IPS-20b (cell line): ENCODE measurements around the gene PSAP.

ENCODE experiments used
- H3K27ac ChIP-seq: one replicate; pipeline ENCODE4 v1.5.1; 2013; ENCODE audit warnings: low read length
- H3K27me3 ChIP-seq: 2 replicates; pipeline ENCODE4 v1.6.1; 2013; ENCODE audit warnings: mild to moderate bottlenecking, low read length, inconsistent platforms; ENCODE audit not compliant: insufficient read depth
- H3K36me3 ChIP-seq: 2 replicates; pipeline ENCODE4 v1.6.1; 2013; ENCODE audit warnings: low read depth, mild to moderate bottlenecking, inconsistent platforms, low read length, moderate library complexity; ENCODE audit not compliant: insufficient read depth
- H3K4me1 ChIP-seq: 2 replicates; pipeline ENCODE4 v1.6.1; 2013; ENCODE audit warnings: mild to moderate bottlenecking, control low read depth, inconsistent platforms, low read length, moderate library complexity; ENCODE audit not compliant: insufficient read depth
- H3K4me3 ChIP-seq: 2 replicates; pipeline ENCODE4 v1.5.1; 2013; ENCODE audit warnings: mild to moderate bottlenecking, low read length, inconsistent platforms
- H3K9ac ChIP-seq: 2 replicates; pipeline ENCODE4 v1.6.1; 2013; ENCODE audit warnings: low read depth, mild to moderate bottlenecking, inconsistent platforms, low read length, moderate library complexity
- H3K9me3 ChIP-seq: 2 replicates; pipeline ENCODE4 v1.6.1; 2013; ENCODE audit warnings: mild to moderate bottlenecking, low read depth, low read length, inconsistent platforms; ENCODE audit not compliant: insufficient read depth

PSAP gene

GRCh38 chr10:71830726-71831125 lies 20.3 kb downstream of the PSAP start:
- no peaks in the 10 kb centered on the region for H3K9me3 ChIP-seq
- no peaks in the 10 kb centered on the region for H3K27me3 ChIP-seq
- no peak overlapping the region for H3K27ac ChIP-seq
- H3K9ac ChIP-seq = no peak overlapping the region
- H3K4me3 ChIP-seq = no peak overlapping the region
- no peaks in the 10 kb centered on the region; the same call in 1 of the 2 replicates for H3K4me1 ChIP-seq
- peaks cover 75% of the 10 kb centered on the region for H3K36me3 ChIP-seq

- no peak overlapping the region for H3K27ac ChIP-seq
- H3K4me1 ChIP-seq = no peaks in the 10 kb centered on the region
- H3K9ac ChIP-seq = no peak overlapping the region
- H3K4me3 ChIP-seq = no peak overlapping the region
- H3K36me3 ChIP-seq = peaks cover 84% of the 10 kb centered on the region
- H3K9me3 ChIP-seq = no peaks in the 10 kb centered on the region
- no peaks in the 10 kb centered on the region for H3K27me3 ChIP-seq
Measured at GRCh38 chr10:71829896-71830295, 21.2 kb downstream of the PSAP start.

- peaks cover 91% of the 10 kb centered on the region for H3K36me3 ChIP-seq
- no peaks in the 10 kb centered on the region for H3K4me1 ChIP-seq
- H3K27me3 ChIP-seq = no peaks in the 10 kb centered on the region
- no peak overlapping the region for H3K27ac ChIP-seq
- no peak overlapping the region for H3K9ac ChIP-seq
- H3K4me3 ChIP-seq = no peak overlapping the region
- H3K9me3 ChIP-seq = no peaks in the 10 kb centered on the region
Measured at GRCh38 chr10:71829171-71829570, 21.9 kb downstream of the PSAP start.

GRCh38 chr10:71828702-71829101 lies 22.3 kb downstream of the PSAP start:
- H3K36me3 ChIP-seq = peaks cover 91% of the 10 kb centered on the region
- no peak overlapping the region for H3K27ac ChIP-seq
- H3K4me3 ChIP-seq = no peak overlapping the region
- no peak overlapping the region for H3K9ac ChIP-seq
- no peaks in the 10 kb centered on the region for H3K9me3 ChIP-seq
- H3K4me1 ChIP-seq = no peaks in the 10 kb centered on the region
- H3K27me3 ChIP-seq = no peaks in the 10 kb centered on the region

GRCh38 chr10:71827852-71828251 lies 23.2 kb downstream of the PSAP start:
- no peak overlapping the region for H3K9ac ChIP-seq
- H3K9me3 ChIP-seq = no peaks in the 10 kb centered on the region
- peaks cover 92% of the 10 kb centered on the region for H3K36me3 ChIP-seq
- H3K27ac ChIP-seq = no peak overlapping the region
- no peaks in the 10 kb centered on the region for H3K27me3 ChIP-seq
- H3K4me3 ChIP-seq = no peak overlapping the region
- no peaks in the 10 kb centered on the region for H3K4me1 ChIP-seq

- Histone ChIP-seq H3K27me3 (no peaks in the 10 kb centered on the region), H3K4me1 (no peaks in the 10 kb centered on the region), H3K36me3 (peaks cover 94% of the 10 kb centered on the region), H3K9ac (no peak overlapping the region), H3K9me3 (no peaks in the 10 kb centered on the region), H3K27ac (no peak overlapping the region), H3K4me3 (no peak overlapping the region)
Measured at GRCh38 chr10:71825217-71825616, 25.8 kb downstream of the PSAP start.

- H3K4me1 ChIP-seq = no peaks in the 10 kb centered on the region
- H3K27me3 ChIP-seq = no peaks in the 10 kb centered on the region
- H3K4me3 ChIP-seq = no peak overlapping the region
- H3K9me3 ChIP-seq = no peaks in the 10 kb centered on the region
- H3K36me3 ChIP-seq = peaks cover 95% of the 10 kb centered on the region
- no peak overlapping the region for H3K27ac ChIP-seq
- no peak overlapping the region for H3K9ac ChIP-seq
Measured at GRCh38 chr10:71824333-71824732, 26.7 kb downstream of the PSAP start.

GRCh38 chr10:71823356-71823755 lies 27.7 kb downstream of the PSAP start:
- Histone ChIP-seq H3K27ac (no peak overlapping the region), H3K27me3 (no peaks in the 10 kb centered on the region), H3K4me1 (no peaks in the 10 kb centered on the region), H3K4me3 (no peak overlapping the region), H3K36me3 (peaks cover 95% of the 10 kb centered on the region), H3K9ac (no peak overlapping the region), H3K9me3 (no peaks in the 10 kb centered on the region)

- H3K9me3 ChIP-seq = no peaks in the 10 kb centered on the region
- H3K27ac ChIP-seq = no peak overlapping the region
- H3K4me1 ChIP-seq = no peaks in the 10 kb centered on the region
- peaks cover 97% of the 10 kb centered on the region for H3K36me3 ChIP-seq
- no peaks in the 10 kb centered on the region for H3K27me3 ChIP-seq
- no peak overlapping the region for H3K4me3 ChIP-seq
- H3K9ac ChIP-seq = no peak overlapping the region
Measured at GRCh38 chr10:71821909-71822763, 28.9 kb downstream of the PSAP start.

GRCh38 chr10:71820966-71821365 lies 30.1 kb downstream of the PSAP start:
- Histone ChIP-seq H3K36me3 (peaks cover 99% of the 10 kb centered on the region), H3K9me3 (no peaks in the 10 kb centered on the region), H3K27me3 (no peaks in the 10 kb centered on the region), H3K27ac (no peak overlapping the region), H3K9ac (no peak overlapping the region), H3K4me3 (no peak overlapping the region), H3K4me1 (no peaks in the 10 kb centered on the region)

- H3K4me3 ChIP-seq = no peak overlapping the region
- no peaks in the 10 kb centered on the region for H3K9me3 ChIP-seq
- H3K36me3 ChIP-seq = peaks cover 96% of the 10 kb centered on the region
- H3K9ac ChIP-seq = no peak overlapping the region
- H3K4me1 ChIP-seq = no peaks in the 10 kb centered on the region
- H3K27me3 ChIP-seq = no peaks in the 10 kb centered on the region
- no peak overlapping the region for H3K27ac ChIP-seq
Measured at GRCh38 chr10:71819985-71820384, 31.1 kb downstream of the PSAP start.

- Histone ChIP-seq H3K9ac (no peak overlapping the region), H3K27ac (no peak overlapping the region), H3K27me3 (no peaks in the 10 kb centered on the region), H3K36me3 (peaks cover 91% of the 10 kb centered on the region), H3K9me3 (no peaks in the 10 kb centered on the region), H3K4me3 (no peak overlapping the region), H3K4me1 (no peaks in the 10 kb centered on the region)
Measured at GRCh38 chr10:71819441-71819861, 31.6 kb downstream of the PSAP start.
